OCI-LY3 (cell line): ENCODE results near the gene APBA1.

ENCODE experiments used
- EZH2phosphoT487 ChIP-seq: fragments of 200-600 bp; shearing (Covaris generic); IDR thresholded peaks from 2 replicates; pipeline ENCODE4 v1.6.1; 2018; ENCODE audit warnings: antibody characterized with exemption, mixed run types, low read depth
- TF ChIP-seq, protein P1 (sequence below): fragments of 200-600, 300-600 bp; sonication (generic); IDR thresholded peaks from 2 replicates; pipeline ENCODE4 v1.5.1; 2014; ENCODE audit warnings: antibody characterized with exemption, low read length, low read depth

DNA sequence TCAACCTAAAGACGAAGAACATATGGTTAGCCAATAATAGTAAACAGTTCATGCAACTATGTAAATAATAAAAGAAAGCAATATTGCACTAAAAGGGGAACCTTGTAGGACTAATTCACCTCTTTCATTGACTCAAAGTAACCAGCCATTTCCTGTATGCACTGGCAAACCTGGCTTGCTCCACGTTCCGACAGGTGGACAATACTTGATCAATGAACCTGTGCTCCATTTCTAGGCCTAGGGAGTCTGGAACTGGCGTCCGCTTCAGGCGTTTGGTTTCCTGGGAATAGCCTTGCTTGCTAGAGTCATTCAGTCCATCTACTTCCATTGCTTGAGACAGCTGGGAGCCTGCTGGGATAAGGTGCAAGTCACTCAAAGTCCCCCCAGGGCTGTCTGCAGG lies 46.0 kb upstream of the APBA1 start:
- TF ChIP-seq, protein P1, sequence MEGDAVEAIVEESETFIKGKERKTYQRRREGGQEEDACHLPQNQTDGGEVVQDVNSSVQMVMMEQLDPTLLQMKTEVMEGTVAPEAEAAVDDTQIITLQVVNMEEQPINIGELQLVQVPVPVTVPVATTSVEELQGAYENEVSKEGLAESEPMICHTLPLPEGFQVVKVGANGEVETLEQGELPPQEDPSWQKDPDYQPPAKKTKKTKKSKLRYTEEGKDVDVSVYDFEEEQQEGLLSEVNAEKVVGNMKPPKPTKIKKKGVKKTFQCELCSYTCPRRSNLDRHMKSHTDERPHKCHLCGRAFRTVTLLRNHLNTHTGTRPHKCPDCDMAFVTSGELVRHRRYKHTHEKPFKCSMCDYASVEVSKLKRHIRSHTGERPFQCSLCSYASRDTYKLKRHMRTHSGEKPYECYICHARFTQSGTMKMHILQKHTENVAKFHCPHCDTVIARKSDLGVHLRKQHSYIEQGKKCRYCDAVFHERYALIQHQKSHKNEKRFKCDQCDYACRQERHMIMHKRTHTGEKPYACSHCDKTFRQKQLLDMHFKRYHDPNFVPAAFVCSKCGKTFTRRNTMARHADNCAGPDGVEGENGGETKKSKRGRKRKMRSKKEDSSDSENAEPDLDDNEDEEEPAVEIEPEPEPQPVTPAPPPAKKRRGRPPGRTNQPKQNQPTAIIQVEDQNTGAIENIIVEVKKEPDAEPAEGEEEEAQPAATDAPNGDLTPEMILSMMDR, result no peak
- TF ChIP-seq EZH2phosphoT487, result no peak
